CD4-positive, alpha-beta T cell (primary cell): ENCODE data around the gene PPP2R5C. TPM values are rescaled to one million over a fixed set of nuclear protein-coding genes. Genes with fewer than 3 reads are reported as not detected.

Experiments used
- ATAC-seq: fragments of 200-7000 bp; cut with Tn5 transposase; one replicate; pipeline ENCODE4 v1.10.0; 2022; ENCODE audit warnings: mild to moderate bottlenecking; ENCODE audit not compliant: poor library complexity
- CTCF ChIA-PET: fragments of 350-600 bp; sonication (Branson Sonifier 250); formaldehyde crosslinking; loops from one replicate; lab custom pipeline; 2021; ENCODE audit warnings: antibody characterized with exemption, inconsistent platforms; lab: Charles Lee
- POLR2A ChIA-PET: fragments of 350-600 bp; sonication (Branson Sonifier 250); formaldehyde crosslinking; loops from one replicate; lab custom pipeline; 2021; ENCODE audit warnings: antibody characterized with exemption, inconsistent platforms; lab: Charles Lee
- DNase-seq, 14 experiments: peaks; one replicate each; pipeline ENCODE4 v3.0.0-alpha.2; 2013 to 2020; ENCODE audit warnings: mixed read lengths in 2 of 14
- H3K27ac ChIP-seq, 2 donors: one replicate each; pipeline versions ENCODE4 v1.5.1 to v1.7.0; 2013; ENCODE audit warnings: low read length in 2 of 2, low read depth in 1 of 2, mild to moderate bottlenecking in 1 of 2
- H3K27me3 ChIP-seq, 2 experiments: 1 replicate in 1 of 2; 2 replicates in 1 of 2; pipeline versions ENCODE4 v1.6.1 to v1.7.0; 2013; ENCODE audit warnings: low read length in 2 of 2, control low read depth in 1 of 2, mild to moderate bottlenecking in 1 of 2, moderate library complexity in 1 of 2; ENCODE audit not compliant: insufficient read depth in 2 of 2, control insufficient read depth in 1 of 2
- H3K36me3 ChIP-seq: one replicate; pipeline ENCODE4 v1.6.1; 2013; ENCODE audit warnings: low read length, control low read depth; ENCODE audit not compliant: insufficient read depth
- H3K4me1 ChIP-seq: one replicate; pipeline ENCODE4 v1.6.1; 2013; ENCODE audit warnings: low read length, control low read depth; ENCODE audit not compliant: insufficient read depth
- H3K4me3 ChIP-seq: one replicate; pipeline ENCODE4 v1.5.1; 2013; ENCODE audit warnings: mild to moderate bottlenecking, low read length, moderate library complexity
- H3K9me3 ChIP-seq, 2 experiments: 1 replicate in 1 of 2; 2 replicates in 1 of 2; pipeline versions ENCODE4 v1.6.1 to v1.7.0; 2013; ENCODE audit warnings: low read length in 2 of 2, mild to moderate bottlenecking in 2 of 2, control low read depth in 1 of 2, moderate library complexity in 1 of 2; ENCODE audit not compliant: control insufficient read depth in 1 of 2, insufficient read depth in 1 of 2
- H3K27ac Mint-ChIP-seq: one replicate; pipeline ENCODE4 v1.8.0; 2020; ENCODE audit warnings: mixed read lengths
- H3K27me3 Mint-ChIP-seq: one replicate; pipeline ENCODE4 v1.8.0; 2021; ENCODE audit warnings: mixed read lengths
- H3K36me3 Mint-ChIP-seq: one replicate; pipeline ENCODE4 v1.8.0; 2021; ENCODE audit warnings: low read depth, mixed read lengths
- H3K4me1 Mint-ChIP-seq: one replicate; pipeline ENCODE4 v1.8.0; 2021; ENCODE audit warnings: low read depth, mixed read lengths
- H3K4me3 Mint-ChIP-seq: one replicate; pipeline ENCODE4 v1.8.0; 2020; ENCODE audit warnings: mild to moderate bottlenecking, mixed read lengths
- H3K9me3 Mint-ChIP-seq: one replicate; pipeline ENCODE4 v1.8.0; 2020; ENCODE audit warnings: mixed read lengths
- CTCF ChIP-seq: fragments of 200-600 bp; IDR thresholded peaks from one replicate; pipeline ENCODE4 v1.8.0; 2022; ENCODE audit warnings: antibody characterized with exemption, mild to moderate bottlenecking
- intact Hi-C, 2 experiments: fragments of 100-400 bp; cut with DNase I in 1 of 2; cut with micrococcal nuclease in 1 of 2; formaldehyde crosslinking; loops; one replicate each; pipeline versions ENCODE4 v1.15.1 to v1.9.0; 2023 to 2025; cut with DNase I, micrococcal nuclease
- total RNA-seq, 174 experiments: library from RNA in 2 of 174; stranded (reverse) in 2 of 174; gene quantifications; one replicate each; pipeline ENCODE4 v1.2.3 and lab custom pipeline; 2021 to 2026

The PPP2R5C gene
- total RNA-seq, 2 experiments from 2014 or later = 463 to 487 TPM

- no peak for DNase-seq
- Histone ChIP-seq H3K9me3 (no peaks in the 10 kb centered on the region), H3K27me3 (no peaks in the 10 kb centered on the region), H3K4me1 (peaks cover 28% of the 10 kb centered on the region), H3K4me3 (no peak overlapping the region), H3K27ac (no peak overlapping the region), H3K36me3 (peaks cover 22% of the 10 kb centered on the region)
- H3K36me3 Mint-ChIP-seq = peaks cover 74% of the 10 kb centered on the region
- POLR2A ChIA-PET = interaction anchor here (1.2 kb wide), 1 partner anchor 45 kb away, joined by 3 read pairs; no protein-coding TSS in a partner anchor
- H3K27ac Mint-ChIP-seq = peak overlapping the region; percentile 55
- H3K4me3 Mint-ChIP-seq = no peak overlapping the region
- H3K27me3 Mint-ChIP-seq = no peaks in the 10 kb centered on the region
- H3K4me1 Mint-ChIP-seq = peaks cover 75% of the 10 kb centered on the region
- ATAC-seq = no peak
- H3K9me3 Mint-ChIP-seq = no peaks in the 10 kb centered on the region
- CTCF ChIA-PET = interaction anchor here (0.5 to 1.5 kb wide), 2 partner anchors 23 to 128 kb away, joined by 3 read pairs; no protein-coding TSS in a partner anchor
- TF ChIP-seq CTCF = no peak
- intact Hi-C loops = no loop called here
Measured at GRCh38 chr14:101867854-101868253, 106.3 kb downstream of the PPP2R5C start.

GRCh38 chr14:101869217-101869616, 107.7 kb downstream of the PPP2R5C start:
- H3K36me3 ChIP-seq = peaks cover 16% of the 10 kb centered on the region
- H3K27me3 ChIP-seq = no peaks in the 10 kb centered on the region
- no peaks in the 10 kb centered on the region for H3K9me3 ChIP-seq
- no peak overlapping the region for H3K4me3 ChIP-seq
- no peaks in the 10 kb centered on the region for H3K27me3 Mint-ChIP-seq
- peaks cover 34% of the 10 kb centered on the region for H3K4me1 ChIP-seq
- no peak overlapping the region for H3K4me3 Mint-ChIP-seq
- H3K9me3 Mint-ChIP-seq = no peaks in the 10 kb centered on the region
- no peak overlapping the region for H3K27ac ChIP-seq
- peaks cover 72% of the 10 kb centered on the region for H3K36me3 Mint-ChIP-seq
- ChIA-PET CTCF (interaction anchor here (0.5 kb wide), 1 partner anchor 89 kb away, joined by 3 read pairs; no protein-coding TSS in a partner anchor), POLR2A (interaction anchor here (1.1 kb wide), 1 partner anchor 59 kb away, joined by 3 read pairs; no protein-coding TSS in a partner anchor)
- no peak for DNase-seq
- intact Hi-C loops = no loop called here
- ATAC-seq = no peak
- no peak for TF ChIP-seq CTCF
- H3K27ac Mint-ChIP-seq = peak overlapping the region; percentile 79
- H3K4me1 Mint-ChIP-seq = peaks cover 84% of the 10 kb centered on the region

- Mint-ChIP-seq H3K27me3 (no peaks in the 10 kb centered on the region), H3K27ac (peak overlapping the region; percentile 79), H3K4me1 (peaks cover 80% of the 10 kb centered on the region), H3K36me3 (peaks cover 60% of the 10 kb centered on the region), H3K4me3 (no peak overlapping the region), H3K9me3 (no peaks in the 10 kb centered on the region)
- DNase-seq (no peak), ATAC-seq (no peak)
- ChIA-PET POLR2A (no interaction called here), CTCF (interaction anchor here (0.6 to 1.0 kb wide), 2 partner anchors 29 to 186 kb away, joined by 3 read pairs; no protein-coding TSS in a partner anchor)
- Histone ChIP-seq H3K9me3 (no peaks in the 10 kb centered on the region), H3K4me1 (peaks cover 38% of the 10 kb centered on the region), H3K36me3 (peaks cover 5% of the 10 kb centered on the region), H3K27ac (no peak overlapping the region), H3K4me3 (no peak overlapping the region), H3K27me3 (no peaks in the 10 kb centered on the region)
- no peak for TF ChIP-seq CTCF
- intact Hi-C loops = no loop called here
Measured at GRCh38 chr14:101870273-101870939, 108.9 kb downstream of the PPP2R5C start.
